ENCODE measurements around the gene GRIK4.

The GRIK4 gene

DNA sequence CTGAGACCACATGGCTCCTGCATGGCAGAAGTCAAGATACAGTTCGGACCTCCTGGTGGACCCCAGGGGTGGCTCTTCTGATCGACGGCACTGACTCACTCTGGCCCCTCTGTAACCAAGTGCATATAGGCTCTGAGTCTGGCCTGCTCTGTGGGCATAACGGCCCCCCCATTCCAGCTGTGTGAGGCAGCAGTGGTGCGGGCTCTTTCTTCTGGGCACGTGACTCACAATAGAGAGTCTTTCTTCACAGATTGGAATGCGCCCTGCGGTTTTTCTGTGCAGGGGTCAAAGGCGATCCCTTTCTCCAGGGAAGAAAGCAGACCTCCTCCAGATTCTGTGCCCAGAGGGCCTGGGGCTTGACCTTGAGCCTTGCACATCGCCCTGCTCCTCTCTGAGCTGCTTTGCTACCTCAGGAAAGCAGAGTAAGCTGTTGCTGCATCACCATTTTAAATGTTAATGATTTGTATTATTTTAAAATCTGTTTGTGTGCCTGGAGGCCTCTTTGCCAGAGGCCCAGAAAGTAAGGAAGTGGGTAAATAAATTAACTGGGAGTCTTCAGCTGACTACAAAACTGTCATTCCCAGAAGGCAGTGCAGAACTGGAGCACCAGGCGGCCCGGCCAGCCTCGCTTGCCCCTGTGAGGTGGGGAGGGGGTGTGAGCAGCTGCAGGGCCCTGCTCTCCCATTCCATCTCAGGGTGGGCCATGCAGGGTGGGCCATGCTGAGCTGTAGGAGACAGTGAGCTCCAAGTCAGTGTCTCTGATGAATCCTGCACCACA lies 199.0 kb downstream of the GRIK4 start:
- DNase-seq: no peak

DNA sequence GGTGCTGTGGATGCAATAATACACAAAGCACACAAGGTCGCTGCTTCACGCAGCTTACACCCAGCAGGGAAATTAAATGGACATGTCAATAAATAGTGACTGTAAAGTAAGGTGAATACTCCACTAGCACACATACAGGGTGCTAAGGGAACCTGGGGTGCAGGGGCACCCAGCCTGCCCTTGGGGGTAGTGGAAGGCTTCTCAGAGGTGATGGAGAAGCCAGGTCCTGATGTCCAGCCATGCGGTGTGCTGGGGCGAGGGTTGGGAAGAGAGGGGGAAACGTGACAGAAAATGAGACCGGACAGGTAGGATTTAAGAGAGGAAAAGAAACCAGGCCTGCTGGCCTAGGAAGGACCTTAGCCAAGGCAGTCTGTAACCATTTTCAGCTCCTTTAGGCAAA lies 200.5 kb downstream of the GRIK4 start:
- no peak for DNase-seq

DNA sequence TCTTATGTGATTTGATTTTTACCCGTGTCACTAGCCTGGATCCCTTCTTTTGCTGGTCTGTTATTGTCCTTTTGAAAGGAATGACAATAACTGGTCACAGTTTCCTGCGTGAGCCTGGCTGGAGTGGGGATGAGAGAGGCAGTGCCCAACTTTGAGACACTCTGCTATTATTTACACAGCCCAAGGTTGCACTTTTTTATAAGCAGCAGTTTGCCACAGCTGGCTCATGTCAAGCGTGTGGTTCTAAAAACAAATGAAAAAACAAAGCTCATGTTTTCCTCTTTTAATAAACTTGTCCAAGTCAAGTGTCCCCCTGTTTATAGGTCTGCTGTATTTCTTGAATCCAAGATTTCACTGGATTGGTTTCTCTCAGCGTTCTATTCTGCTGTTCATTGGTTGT lies 201.3 kb downstream of the GRIK4 start:
- DNase-seq: no peak

DNA sequence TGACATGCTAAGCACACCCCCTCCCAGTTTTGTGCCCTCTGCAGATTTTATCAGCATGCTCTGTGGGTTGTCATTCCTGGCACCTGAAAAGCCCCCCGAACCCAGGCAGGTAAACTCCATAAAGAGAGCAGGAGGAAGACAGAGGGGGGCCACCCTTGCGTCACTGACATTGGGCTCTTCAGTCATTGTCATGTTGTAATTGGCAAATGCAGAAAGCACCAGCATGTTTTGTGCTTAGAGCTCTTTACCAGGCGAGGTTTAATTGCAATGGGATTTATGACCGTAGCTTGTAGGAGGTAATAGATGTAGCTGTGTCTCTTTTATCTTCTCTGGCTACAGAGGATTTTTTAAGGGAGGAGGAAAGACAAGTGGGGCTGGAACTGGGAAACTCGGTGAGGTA lies 201.7 kb downstream of the GRIK4 start:
- DNase-seq: no peak

DNA sequence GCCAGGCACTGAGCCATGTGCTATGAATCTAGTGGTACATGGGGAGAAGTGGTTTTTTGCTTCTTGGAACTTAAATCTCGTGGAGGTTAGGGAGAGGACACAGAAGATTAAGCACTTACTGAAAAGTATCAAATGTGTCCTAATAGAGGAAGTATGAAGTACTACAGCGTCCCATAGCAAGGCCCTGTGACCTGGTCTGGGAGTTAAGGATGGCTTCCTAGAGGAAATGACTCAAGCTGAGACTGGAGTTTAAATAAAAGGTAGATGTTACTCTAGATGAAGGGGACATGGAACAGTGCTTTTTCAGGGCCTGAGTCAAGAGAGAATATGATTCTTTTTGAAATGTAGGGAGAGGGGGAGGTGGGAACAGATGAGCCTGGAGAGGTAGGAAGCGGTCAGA lies 202.9 kb downstream of the GRIK4 start:
- DNase-seq: no peak

DNA sequence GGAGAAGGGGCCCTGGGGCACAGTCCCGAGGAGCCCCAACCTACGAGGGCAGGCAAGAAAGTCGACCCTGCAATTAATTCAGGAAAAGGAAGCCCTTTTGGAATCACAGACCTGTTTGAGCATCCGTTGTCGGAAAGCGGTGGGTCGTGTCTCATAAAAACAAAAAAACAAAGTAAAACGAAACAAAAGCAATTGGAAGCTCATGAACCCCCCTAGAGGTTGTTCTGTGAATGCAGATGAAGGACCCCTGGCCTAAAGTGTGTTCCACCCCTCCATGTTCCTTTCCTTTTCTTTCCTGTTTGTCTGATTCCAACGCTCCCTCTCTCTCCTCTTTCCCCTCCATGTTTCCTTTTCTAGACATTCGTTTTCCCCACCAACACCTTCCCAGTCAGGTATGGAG lies 203.7 kb downstream of the GRIK4 start:
- no peak for DNase-seq

DNA sequence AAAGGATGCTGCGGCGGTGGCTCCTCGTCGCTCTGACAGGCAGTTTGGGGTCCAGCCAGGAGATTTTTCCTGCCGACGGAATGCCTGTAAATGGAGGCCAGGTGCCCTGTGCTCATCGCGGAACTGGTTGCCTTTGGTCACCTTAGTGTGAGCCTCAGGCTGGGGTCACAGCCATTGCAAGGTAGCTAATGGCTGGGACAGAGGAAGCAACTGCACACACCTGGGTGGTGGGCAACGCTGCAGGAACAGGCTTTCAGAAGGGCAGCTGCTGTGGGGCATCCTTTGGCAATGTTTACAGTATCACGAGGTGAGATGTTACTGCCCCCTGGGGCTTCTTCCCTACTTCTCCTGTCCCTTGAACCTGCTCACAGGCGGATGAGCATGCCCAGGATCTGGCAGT lies 205.5 kb downstream of the GRIK4 start:
- DNase-seq: no peak

DNA sequence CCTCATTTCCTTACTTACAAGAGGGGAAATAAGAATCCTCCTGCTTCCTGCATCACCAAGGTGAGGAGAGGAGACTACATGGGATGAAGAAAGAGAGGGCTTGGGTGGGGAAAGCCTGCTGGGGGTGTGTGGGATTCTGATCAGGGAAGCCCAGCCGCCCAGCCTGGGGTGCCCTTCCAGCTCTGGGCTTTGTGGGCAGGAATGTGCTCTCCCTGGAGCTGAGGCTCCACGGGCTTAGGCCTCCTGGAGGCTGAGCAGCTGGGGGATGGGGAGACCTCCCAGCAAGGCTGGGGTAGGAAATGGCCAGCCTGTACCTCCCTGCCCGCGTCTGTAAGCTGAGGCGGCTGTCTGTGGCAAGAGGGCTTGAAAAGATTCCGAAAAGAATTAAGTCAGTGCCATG lies 206.1 kb downstream of the GRIK4 start:
- DNase-seq: no peak

DNA sequence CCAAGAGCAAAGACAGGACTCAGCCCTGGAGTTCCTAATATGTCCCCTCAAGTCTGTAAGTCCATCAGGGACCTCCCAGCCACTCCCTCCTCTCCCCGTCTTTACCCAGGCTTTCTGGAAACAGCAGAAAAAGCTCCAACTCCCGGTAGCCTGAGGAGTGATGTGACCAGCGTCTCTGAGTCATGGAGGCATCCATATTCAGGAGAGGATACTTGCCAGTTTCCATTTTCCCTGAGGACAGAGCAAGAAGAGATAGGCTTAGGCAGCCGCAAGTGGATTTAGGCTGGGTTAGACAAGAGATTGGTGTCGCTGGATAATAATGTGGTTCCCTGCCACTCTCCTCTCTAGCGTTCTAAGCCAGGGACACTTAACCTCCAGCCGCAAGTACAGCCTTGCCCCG lies 206.6 kb downstream of the GRIK4 start:
- no peak for DNase-seq

DNA sequence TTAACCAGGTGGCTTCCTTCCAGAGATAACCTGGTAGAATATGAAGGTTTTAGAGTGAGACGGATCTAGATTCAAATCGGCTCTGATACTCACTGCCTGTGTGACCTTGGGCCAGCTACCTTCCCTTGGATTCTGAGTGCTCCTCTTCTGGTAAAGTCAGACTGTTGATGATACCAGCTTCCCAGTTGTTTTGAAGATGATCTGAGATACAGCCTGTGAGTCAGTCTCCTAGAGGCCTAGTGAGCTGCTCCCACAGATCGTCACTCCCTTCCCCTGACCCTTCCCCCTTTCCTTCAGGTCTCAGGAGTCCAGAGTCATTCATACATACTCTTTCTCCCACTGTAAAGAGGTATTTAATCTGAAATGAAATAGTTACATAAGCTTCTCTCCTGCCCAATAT lies 207.8 kb downstream of the GRIK4 start:
- no peak for DNase-seq

DNA sequence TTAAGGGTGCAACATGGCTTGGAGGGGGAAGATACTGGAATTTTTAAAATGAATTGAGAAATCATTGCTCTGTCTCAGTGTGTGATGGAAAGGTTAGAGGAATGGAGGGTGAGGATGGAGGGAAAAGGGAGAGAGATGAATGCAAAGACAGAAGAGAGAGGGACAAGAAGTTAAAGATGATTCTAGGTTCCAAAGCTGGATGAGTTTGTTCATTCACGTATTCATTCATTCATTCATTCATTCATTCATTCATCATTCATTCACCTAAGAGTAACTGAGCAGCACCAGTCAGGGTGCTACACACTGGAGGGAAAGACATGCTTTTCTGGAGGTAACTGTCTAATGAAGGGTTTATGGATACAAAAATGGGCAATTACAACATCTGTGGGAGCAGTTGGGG lies 209.2 kb downstream of the GRIK4 start:
- DNase-seq: no peak

DNA sequence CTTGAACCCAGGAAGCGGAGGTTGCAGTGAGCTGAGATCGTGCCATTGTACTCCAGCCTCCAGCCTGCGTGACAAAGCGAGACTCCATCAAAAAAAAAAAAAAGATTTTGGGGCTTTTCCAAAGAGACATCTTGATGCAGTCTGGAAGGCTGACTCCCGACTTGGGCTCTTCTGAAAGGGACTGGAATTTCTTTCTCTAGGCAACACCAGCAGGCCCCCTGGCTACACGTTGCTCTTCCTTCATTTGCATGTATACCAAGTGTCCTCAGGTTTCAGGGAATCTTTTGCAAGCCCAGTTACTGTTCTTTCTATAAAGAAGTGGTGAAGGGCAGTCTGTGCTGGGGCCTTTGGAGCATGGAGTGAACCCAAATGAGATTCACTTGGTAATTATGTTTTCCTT lies 211.0 kb downstream of the GRIK4 start:
- no peak for DNase-seq

DNA sequence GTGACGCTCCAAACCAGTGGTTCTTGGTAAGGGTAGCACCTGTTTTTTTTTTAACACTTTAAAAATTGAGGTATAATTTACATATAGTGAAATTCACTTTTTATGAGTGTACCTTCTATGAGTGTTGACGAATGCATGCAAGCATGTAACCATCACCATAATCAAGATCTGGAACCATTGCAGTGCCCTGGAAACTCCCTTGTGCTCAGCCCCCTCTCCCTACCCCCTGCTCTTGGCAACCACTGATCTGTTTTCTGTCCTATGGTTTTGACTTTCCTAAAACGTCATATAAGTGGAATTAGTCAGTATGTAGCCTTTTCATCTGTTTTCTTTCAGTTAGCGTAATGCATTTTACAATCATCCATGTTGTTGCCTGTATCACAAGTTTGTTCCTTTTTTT lies 212.2 kb downstream of the GRIK4 start:
- no peak for DNase-seq

DNA sequence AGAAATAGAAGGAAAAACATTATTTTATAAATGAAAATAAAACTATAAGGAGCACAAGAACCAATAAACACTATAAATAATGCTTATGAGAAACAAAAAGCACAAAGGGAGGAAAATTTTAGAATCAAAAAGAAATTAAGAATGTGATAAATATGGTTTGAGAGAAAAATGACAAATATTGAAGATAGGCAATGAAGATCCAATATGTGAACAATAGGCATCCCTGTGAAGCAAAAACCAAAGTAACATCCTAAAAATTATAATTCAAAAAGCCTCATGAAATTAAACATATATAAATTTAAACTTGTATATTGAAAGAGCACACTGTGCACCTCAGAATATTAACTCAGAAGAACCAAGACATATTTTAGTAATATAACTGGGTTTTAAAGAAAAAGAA lies 216.2 kb downstream of the GRIK4 start:
- no peak for DNase-seq

DNA sequence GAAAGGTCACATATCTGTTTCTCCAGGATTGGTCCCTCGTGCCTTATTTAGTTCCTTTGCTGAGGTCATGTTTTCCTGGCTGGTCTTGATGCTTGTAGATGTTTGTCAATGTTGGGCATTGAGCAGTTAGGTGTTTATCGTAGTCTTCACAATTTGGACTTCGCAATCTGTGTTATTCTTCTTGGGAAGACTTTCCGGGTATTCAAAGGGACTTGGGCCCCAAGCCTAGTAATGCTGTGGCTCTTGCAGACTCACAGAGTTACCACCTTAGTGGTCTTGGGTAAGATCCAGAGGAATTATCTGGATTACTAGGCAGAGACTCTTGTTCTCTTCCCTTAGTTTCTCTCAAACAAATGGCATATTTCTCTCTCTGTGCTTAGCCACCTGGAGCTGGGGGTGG lies 223.5 kb downstream of the GRIK4 start:
- no peak for DNase-seq

DNA sequence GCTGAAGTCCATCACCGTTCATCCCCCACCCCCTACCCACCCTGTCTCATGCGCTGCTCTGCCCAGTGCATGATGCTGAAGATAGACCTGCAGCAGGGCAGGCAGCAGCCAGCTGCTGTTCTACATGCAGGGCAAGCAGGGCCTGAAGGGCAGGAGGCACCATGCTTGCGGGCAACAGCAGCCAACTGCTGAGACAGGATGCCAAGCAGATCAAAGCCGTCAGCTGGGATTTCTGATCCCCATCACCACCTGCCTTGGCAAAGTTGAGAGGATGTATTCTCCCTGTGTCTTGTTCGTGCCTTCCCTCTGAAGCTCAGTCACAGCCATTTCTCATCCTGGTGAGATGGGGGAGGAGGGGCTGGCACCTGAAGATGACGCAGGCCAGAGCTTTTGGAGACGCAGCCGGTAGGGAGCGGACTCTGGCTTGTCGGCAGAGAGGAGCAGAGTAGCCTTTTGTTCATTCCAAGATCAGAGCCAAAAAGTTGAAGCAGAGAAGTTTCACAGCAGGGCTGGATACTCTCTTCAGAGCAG lies 227.0 kb downstream of the GRIK4 start:
- DNase-seq: no peak

DNA sequence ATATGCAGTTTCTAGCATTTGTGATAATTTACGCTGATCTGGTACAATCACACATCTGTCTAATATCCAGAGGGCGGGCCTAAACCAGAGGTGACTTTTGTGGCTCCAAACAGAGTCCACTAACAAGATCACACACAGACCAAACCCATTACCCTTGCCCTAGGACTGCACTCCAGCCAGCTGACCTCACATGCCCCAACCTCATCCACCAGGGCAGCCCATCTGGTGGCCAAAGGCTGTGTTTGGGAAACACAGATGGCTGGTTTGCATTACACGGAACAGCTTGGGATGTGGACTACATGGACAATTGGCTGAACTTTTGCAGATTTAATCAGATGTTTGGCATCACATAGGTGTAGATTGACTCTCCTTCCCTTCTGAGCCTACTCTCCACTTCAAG lies 228.2 kb downstream of the GRIK4 start:
- no peak for DNase-seq

DNA sequence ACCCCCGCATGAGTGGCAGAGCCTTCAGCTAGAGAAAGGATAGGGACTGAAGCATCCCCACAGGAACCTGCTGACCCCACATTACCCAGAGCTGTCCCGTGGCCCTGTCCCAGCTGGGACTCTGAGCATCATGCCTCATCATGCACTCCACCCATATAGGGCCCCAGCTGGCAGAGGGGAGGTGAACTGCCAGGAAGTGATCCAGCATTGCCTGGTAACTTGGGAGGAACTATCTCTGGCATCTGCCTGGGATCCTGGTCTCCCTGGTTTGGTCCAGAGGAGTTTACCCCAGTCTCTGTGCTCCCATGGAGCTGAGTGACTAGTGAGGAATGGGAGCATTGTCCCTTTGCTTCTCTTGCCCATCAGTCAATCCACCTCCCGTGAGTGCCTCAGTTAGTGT lies 228.8 kb downstream of the GRIK4 start:
- DNase-seq: no peak

DNA sequence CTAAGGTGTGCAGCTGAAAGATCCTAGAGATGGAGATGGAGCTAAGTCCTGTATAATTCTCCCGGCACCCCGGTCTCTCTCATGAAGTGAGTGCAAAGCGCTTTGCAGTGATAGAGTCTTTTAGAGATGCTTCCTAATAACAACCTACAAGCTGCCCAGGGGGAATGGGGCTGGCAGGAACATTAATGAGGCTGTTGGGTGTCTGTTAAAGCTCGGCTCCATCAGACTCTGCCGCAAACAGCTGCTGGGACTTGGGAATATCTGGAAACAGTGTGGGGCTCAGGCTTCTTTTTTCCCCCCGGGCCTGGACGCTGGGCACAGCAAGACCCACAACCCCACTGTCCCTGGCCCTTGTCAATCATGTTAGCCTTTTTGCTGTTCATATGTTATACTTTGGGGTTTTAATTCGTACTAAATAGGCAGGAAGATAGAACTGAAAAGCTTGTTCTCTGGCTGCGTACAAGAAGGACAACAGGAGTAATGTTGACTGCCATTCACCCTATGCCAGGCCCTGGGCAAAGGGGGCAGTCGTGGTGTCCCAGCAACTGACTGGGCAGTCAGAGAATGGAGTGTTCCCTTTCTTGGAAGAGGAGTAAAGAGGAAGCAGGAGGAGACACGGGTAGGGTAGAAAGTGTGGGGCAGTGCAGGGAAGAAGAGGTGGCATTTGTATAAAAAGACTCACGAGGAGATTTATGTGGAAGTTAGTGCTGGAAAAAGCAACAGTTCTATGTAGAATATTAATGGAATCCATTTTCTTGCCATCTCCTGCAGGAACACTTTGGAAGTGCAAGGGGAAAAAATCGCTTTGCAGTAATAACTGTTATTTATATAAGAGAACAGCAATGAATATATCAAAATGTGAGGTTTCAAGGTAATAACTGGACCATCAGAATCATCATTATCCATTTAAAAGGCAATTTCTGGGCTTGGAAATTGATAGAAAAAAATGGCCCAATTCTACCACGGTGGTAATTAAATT lies 232.8 kb downstream of the GRIK4 start:
- no peak for DNase-seq

DNA sequence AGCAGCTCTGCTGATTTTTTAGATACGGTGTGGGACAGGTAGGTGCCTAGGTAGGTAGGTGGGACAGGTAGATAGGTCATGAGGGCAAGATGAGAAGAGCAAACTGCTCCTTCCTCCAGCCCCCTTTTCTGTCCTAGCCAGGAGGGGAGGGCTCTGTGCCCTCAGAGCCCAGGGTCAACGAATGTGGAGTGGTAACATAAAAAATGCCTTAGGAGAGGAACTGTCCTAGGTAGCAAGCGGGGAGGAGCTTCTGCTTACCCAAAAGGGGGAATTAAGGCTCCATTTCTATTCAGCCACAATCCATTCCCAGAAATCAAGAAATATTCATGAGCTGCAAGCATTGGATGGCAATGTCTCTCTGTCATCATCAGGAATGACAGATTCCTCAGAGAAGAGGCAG lies 234.8 kb downstream of the GRIK4 start:
- no peak for DNase-seq

DNA sequence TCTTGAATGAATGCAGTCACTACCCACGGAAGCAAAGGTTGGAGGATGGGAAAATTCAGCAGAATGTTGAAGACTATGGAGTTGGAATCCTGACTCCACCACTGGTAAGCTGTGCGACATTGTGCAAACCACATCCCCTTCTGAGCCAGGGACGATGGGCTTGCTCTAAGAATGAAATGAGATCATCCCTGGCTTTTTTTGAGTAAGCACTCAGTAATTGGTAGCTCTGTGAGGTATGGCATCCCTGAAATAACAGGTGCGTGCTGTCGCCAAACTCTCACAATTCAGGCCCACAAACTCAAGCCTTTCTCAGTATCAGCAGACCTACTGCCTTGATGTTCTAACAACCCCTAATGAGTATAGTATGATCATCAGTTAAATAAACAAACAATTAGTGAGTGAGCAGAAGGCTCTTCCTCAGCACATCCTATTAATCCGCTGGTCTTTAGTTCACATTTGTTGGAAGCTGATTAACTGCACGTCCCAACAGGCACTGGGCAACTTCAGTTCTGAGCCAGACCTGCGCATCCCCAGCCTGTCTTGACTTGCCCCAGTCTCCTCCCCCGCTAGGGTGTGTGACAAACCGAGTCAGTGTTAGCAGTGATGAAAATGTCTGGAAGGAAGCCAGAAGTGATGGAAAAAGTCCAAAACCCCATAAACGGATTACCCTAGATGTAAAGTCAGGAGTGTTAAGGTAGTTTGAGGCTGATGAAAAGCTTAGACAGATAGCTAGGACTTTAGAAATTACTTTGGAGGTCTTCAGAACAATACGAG lies 235.5 kb downstream of the GRIK4 start:
- no peak for DNase-seq

DNA sequence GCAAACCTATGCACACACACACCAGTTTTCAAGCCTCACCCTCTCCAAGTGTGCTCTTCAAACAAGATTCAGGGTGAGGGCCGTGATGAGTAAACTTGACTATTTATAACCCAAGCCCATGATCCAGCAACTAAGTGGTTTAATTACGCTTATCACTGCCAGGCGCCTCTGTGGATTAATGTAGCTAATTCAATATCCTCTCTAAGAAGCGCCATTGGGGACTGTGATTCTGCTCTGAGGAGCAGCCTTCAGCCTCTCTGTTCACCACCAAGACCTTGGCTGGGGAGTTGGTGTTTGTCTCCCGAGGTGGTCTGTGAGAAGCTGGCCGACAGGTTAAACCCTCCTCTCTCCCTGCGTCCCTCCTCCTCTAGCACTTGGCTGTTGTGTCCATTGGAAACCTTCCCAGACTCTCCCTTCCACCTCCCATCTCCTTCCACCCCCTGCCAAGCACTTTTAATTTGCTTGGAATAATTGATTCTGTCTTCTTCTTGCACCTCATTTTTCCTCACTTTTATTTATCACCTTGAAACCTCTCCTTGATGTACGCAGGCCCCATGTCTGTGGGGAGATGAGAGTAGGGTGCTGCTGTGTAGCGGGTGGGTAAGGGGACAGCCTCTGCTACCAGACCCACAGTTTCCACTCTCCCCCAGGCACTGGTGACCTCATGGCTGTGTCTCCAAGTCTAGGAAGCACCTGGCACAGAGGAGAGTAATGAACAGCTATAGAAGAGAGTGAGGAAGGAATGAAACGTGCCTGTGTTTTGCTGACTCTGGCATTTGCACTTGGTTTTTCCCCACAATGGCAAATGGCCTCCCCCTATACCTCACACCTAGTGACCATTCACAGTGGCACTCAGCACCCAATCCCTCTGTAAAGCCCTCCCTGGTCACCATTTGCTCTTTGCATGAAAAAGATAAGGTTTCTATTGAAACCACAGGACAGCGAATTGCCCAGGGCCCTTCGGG lies 236.6 kb downstream of the GRIK4 start:
- no peak for DNase-seq

Data from T-helper 2 cell (primary cell).